ENCODE measurements around the gene SLC13A5. TPM values are rescaled to one million over a fixed set of nuclear protein-coding genes. Genes with fewer than 3 reads are reported as not detected.

The SLC13A5 gene
- total RNA-seq, 1 donor from 2014 or later, result not detected

GRCh38 chr17:6729531-6729930 lies 16.4 kb upstream of the SLC13A5 start:
- DNase-seq (ENCODE audit: low spot score), result no peak
- H3K27ac Mint-ChIP-seq, result no peak overlapping the region
- H3K4me3 Mint-ChIP-seq (ENCODE audit: low read depth), result no peak overlapping the region
- H3K36me3 Mint-ChIP-seq (ENCODE audit: low read depth), result no peaks in the 10 kb centered on the region
- no peaks in the 10 kb centered on the region for H3K4me1 Mint-ChIP-seq (ENCODE audit: low read depth)
- intact Hi-C loops (cut with micrococcal nuclease), result no loop called here
- H3K9me3 Mint-ChIP-seq, result no peaks in the 10 kb centered on the region
- H3K27me3 Mint-ChIP-seq (ENCODE audit: low read depth), result peaks cover 22% of the 10 kb centered on the region

DNA sequence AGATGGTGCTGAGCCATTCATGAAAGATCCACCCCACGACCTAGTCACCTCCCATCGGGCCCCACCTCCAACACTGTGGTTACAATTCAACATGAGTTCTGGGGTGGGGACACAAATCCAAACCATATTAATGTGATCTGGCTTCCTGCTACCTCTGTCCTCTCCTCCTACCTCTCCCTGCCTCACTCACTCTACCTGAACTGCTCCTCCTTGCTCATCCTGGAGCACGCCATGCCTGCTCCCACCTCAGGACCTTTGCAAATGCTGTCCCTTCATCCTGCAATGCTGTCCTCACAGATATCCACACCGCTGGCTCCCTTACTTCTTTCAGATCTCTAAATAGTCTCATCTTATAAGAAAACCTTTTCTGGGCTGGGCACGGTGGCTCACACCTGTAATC lies 10.8 kb upstream of the SLC13A5 start:
- Mint-ChIP-seq H3K4me1 (ENCODE audit: low read depth) (no peaks in the 10 kb centered on the region), H3K4me3 (ENCODE audit: low read depth) (no peak overlapping the region), H3K36me3 (ENCODE audit: low read depth) (no peaks in the 10 kb centered on the region), H3K27me3 (ENCODE audit: low read depth) (peaks cover 32% of the 10 kb centered on the region), H3K9me3 (no peaks in the 10 kb centered on the region), H3K27ac (no peak overlapping the region)
- no peak for DNase-seq (ENCODE audit: low spot score)
- intact Hi-C loops (cut with micrococcal nuclease), result no loop called here

GRCh38 chr17:6721744-6722143 lies 8.6 kb upstream of the SLC13A5 start:
- Mint-ChIP-seq H3K9me3 (no peaks in the 10 kb centered on the region), H3K36me3 (ENCODE audit: low read depth) (no peaks in the 10 kb centered on the region), H3K4me3 (ENCODE audit: low read depth) (no peak overlapping the region), H3K27me3 (ENCODE audit: low read depth) (peaks cover 33% of the 10 kb centered on the region), H3K4me1 (ENCODE audit: low read depth) (no peaks in the 10 kb centered on the region), H3K27ac (no peak overlapping the region)
- DNase-seq (ENCODE audit: low spot score), result no peak
- intact Hi-C loops (cut with micrococcal nuclease), result no loop called here

GRCh38 chr17:6716736-6717135 lies 3.6 kb upstream of the SLC13A5 start:
- intact Hi-C loops (cut with micrococcal nuclease), result no loop called here
- peaks cover 51% of the 10 kb centered on the region for H3K27me3 Mint-ChIP-seq (ENCODE audit: low read depth)
- H3K4me1 Mint-ChIP-seq (ENCODE audit: low read depth), result peaks cover 2% of the 10 kb centered on the region
- no peaks in the 10 kb centered on the region for H3K36me3 Mint-ChIP-seq (ENCODE audit: low read depth)
- no peak overlapping the region for H3K4me3 Mint-ChIP-seq (ENCODE audit: low read depth)
- no peaks in the 10 kb centered on the region for H3K9me3 Mint-ChIP-seq
- no peak for DNase-seq (ENCODE audit: low spot score)
- no peak overlapping the region for H3K27ac Mint-ChIP-seq

DNA sequence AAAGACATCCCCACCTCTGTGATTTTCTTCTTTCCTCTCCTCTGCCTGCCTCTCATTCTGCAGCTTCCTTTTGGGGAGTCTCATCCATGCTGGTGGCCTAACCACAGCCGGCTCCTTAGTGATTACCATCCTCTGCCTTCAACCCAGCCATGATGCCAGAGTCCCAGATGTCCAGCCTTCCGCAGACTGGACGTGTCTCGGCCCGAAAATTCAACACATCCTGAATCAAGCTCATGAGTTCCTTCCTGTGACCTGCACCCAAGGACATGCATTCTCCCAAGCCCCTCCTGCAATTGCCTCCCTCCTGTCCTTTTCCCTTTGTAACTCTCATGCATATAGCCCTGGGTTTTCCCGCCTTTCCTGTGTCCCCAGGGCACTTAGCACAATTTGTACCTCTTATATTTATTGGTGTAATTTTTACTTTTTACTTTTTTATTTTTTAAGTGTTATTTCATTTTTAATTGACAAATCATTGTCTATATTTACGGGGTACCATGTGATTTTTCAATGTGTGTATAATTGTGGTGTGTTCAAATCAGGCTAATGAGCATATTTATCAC lies 1.2 kb upstream of the SLC13A5 start:
- H3K36me3 Mint-ChIP-seq (ENCODE audit: low read depth), result no peaks in the 10 kb centered on the region
- H3K4me1 Mint-ChIP-seq (ENCODE audit: low read depth), result peaks cover 2% of the 10 kb centered on the region
- no peak overlapping the region for H3K4me3 Mint-ChIP-seq (ENCODE audit: low read depth)
- H3K27me3 Mint-ChIP-seq (ENCODE audit: low read depth), result peaks cover 55% of the 10 kb centered on the region
- no peak overlapping the region for H3K27ac Mint-ChIP-seq
- DNase-seq (ENCODE audit: low spot score), result no peak
- no peaks in the 10 kb centered on the region for H3K9me3 Mint-ChIP-seq
- intact Hi-C loops (cut with micrococcal nuclease), result no loop called here

GRCh38 chr17:6713918-6714271 lies 726 bp upstream of the SLC13A5 start:
- intact Hi-C loops (cut with micrococcal nuclease), result no loop called here
- Mint-ChIP-seq H3K4me3 (ENCODE audit: low read depth) (no peak overlapping the region), H3K27ac (no peak overlapping the region), H3K4me1 (ENCODE audit: low read depth) (peaks cover 2% of the 10 kb centered on the region), H3K27me3 (ENCODE audit: low read depth) (peaks cover 56% of the 10 kb centered on the region), H3K36me3 (ENCODE audit: low read depth) (no peaks in the 10 kb centered on the region), H3K9me3 (no peaks in the 10 kb centered on the region)
- DNase-seq (ENCODE audit: low spot score), result no peak

DNA sequence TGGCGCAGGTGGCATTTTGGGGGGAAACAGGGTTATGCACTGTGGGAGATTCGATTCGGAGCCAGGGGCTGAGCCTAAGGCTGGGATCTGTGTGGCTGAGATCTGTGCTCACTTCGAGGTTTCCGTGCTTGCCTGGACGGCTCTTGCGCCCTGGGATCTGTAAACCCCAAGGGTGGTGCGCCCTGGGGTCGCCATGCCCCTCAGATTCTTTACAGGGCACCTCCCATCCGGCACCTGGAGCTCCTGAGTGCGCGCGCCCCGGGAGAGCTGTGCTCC lies 377 bp downstream of the SLC13A5 start:
- Mint-ChIP-seq H3K27me3 (ENCODE audit: low read depth) (peaks cover 58% of the 10 kb centered on the region), H3K36me3 (ENCODE audit: low read depth) (no peaks in the 10 kb centered on the region), H3K4me3 (ENCODE audit: low read depth) (no peak overlapping the region), H3K27ac (no peak overlapping the region), H3K9me3 (no peaks in the 10 kb centered on the region), H3K4me1 (ENCODE audit: low read depth) (peaks cover 2% of the 10 kb centered on the region)
- DNase-seq (ENCODE audit: low spot score), result no peak
- intact Hi-C loops (cut with micrococcal nuclease), result no loop called here

DNA sequence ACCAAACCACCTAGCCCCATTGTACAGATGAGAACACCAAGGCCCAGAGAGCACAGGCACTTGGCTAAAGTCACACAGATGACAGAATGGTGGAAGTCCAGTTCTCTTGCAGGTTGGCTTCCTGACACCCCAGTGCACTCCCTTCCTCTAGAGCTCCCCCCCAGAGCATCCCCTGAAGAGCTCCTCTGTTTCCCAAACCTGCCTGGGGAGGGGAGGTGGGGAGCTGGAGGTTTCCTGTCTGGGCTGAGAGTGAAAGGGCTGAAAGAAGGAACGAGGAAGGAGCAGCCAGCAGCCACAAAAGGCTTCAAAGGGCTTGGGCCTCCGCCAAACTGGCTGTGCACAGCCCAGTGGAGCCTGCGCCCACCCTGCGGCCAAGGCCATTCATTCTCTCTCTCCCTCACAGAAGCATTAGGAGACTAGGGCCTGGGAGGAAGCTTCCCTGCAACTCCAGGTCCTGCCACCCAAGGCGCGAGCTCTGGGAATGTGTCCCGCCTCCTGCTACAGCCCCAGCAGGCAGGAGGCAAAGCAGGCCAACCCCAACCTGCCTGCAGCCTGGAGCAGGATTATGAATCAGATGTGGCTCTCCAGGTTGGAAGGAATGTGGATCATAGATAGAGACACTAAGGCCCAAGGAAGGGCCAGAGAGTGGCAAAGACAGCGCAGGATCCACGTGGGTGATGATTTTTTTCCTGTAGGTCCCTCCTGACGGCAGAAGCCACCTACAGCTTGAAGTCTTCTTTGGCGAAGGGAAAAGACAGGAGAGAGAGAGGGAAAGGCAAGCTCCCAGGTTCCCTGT lies 913 bp downstream of the SLC13A5 start:
- intact Hi-C loops (cut with micrococcal nuclease), result no loop called here

DNA sequence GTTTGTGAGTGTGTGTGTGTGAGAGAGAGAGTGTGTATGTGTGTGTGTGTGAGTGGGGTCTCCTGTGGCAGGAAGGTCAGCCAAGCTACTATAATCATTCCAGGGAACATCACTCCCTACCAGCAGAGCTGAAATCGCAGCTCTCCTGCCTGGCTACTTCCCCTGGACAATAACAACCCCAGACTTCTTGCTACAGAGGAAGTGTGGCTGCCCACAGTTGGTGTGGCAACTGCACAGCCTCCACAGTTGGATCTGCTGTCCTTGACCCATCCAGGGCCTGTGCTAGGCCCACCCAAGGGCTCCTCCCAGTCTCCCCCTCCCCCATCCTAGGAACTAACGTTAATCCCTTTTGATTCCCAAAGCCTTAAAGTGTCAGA lies 1.5 kb downstream of the SLC13A5 start:
- Mint-ChIP-seq H3K9me3 (no peaks in the 10 kb centered on the region), H3K27me3 (ENCODE audit: low read depth) (peaks cover 55% of the 10 kb centered on the region), H3K4me3 (ENCODE audit: low read depth) (no peak overlapping the region), H3K4me1 (ENCODE audit: low read depth) (peaks cover 2% of the 10 kb centered on the region), H3K27ac (no peak overlapping the region), H3K36me3 (ENCODE audit: low read depth) (no peaks in the 10 kb centered on the region)
- intact Hi-C loops (cut with micrococcal nuclease), result no loop called here
- DNase-seq (ENCODE audit: low spot score), result no peak

More for the DNA sequence above, 913 bp downstream of the SLC13A5 start:
- Mint-ChIP-seq H3K9me3 (no peaks in the 10 kb centered on the region), H3K4me3 (ENCODE audit: low read depth) (no peak overlapping the region), H3K4me1 (ENCODE audit: low read depth) (peaks cover 2% of the 10 kb centered on the region), H3K27me3 (ENCODE audit: low read depth) (peaks cover 57% of the 10 kb centered on the region), H3K36me3 (ENCODE audit: low read depth) (no peaks in the 10 kb centered on the region), H3K27ac (no peak overlapping the region)
- no peak for DNase-seq (ENCODE audit: low spot score)

DNA sequence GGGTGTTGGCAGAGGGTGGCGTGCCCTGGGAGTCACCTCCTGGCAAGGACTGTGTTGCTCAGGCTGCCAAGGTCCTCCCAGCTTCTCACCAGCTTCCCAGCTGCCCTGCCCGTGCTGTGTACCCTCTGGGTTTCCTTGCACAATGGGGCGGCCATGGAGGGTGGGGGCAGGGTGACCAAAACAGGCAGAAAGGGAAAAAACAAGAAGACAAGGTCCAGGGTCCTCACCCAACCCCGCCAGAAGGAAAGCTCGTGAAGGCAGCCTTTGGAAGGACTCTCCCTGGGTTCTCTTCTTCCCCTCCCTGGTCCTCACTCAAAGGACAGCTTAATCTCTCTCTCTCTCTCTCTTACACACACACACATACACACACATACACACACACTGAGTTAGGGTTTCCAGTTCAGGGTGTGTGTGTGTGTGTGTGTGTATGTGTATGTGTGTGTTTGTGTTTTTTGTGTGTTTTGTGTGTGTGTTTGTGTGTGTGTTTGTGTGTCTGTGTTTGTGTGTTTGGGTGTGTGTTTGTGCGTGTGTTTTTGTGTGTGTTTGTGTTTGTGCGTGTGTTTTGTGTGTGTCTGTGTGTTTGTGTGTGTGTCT lies 2.0 kb downstream of the SLC13A5 start:
- Mint-ChIP-seq H3K4me3 (ENCODE audit: low read depth) (no peak overlapping the region), H3K4me1 (ENCODE audit: low read depth) (peaks cover 2% of the 10 kb centered on the region), H3K27ac (no peak overlapping the region), H3K36me3 (ENCODE audit: low read depth) (no peaks in the 10 kb centered on the region), H3K9me3 (no peaks in the 10 kb centered on the region), H3K27me3 (ENCODE audit: low read depth) (peaks cover 52% of the 10 kb centered on the region)
- intact Hi-C loops (cut with micrococcal nuclease), result no loop called here
- DNase-seq (ENCODE audit: low spot score), result no peak

GRCh38 chr17:6710317-6710716 lies 2.9 kb downstream of the SLC13A5 start:
- Mint-ChIP-seq H3K36me3 (ENCODE audit: low read depth) (no peaks in the 10 kb centered on the region), H3K4me1 (ENCODE audit: low read depth) (peaks cover 2% of the 10 kb centered on the region), H3K27me3 (ENCODE audit: low read depth) (peaks cover 44% of the 10 kb centered on the region), H3K9me3 (no peaks in the 10 kb centered on the region), H3K27ac (no peak overlapping the region), H3K4me3 (ENCODE audit: low read depth) (no peak overlapping the region)
- no peak for DNase-seq (ENCODE audit: low spot score)
- intact Hi-C loops (cut with micrococcal nuclease), result no loop called here

- peaks cover 33% of the 10 kb centered on the region for H3K27me3 Mint-ChIP-seq (ENCODE audit: low read depth)
Observed at GRCh38 chr17:6708357-6708961, 4.7 kb downstream of the SLC13A5 start.

DNA sequence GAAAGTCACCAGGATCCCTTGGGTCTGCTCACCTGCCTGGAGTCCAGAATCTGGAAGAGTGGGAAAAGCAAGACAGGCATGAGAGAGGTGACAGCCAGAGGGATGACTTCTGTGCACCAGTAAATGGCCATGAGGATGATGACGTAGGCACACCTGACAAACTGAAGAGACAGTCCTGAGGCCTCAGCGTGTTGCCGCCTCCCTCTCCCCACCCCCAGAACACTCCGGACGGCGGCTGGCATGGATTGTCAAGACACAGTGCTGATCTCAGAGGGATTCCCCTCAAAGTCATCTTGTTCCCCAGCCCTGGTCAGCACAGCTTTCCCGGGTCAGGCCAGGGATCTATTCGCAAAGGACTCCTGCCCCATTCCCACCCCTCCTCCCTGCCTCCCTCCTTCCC lies 6.2 kb downstream of the SLC13A5 start:
- Mint-ChIP-seq H3K4me1 (ENCODE audit: low read depth) (no peaks in the 10 kb centered on the region), H3K27me3 (ENCODE audit: low read depth) (peaks cover 20% of the 10 kb centered on the region), H3K4me3 (ENCODE audit: low read depth) (no peak overlapping the region), H3K9me3 (no peaks in the 10 kb centered on the region), H3K27ac (no peak overlapping the region), H3K36me3 (ENCODE audit: low read depth) (no peaks in the 10 kb centered on the region)
- intact Hi-C loops (cut with micrococcal nuclease), result no loop called here
- DNase-seq (ENCODE audit: low spot score), result no peak

More at GRCh38 chr17:6708357-6708961, 4.7 kb downstream of the SLC13A5 start:
- Mint-ChIP-seq H3K36me3 (ENCODE audit: low read depth) (no peaks in the 10 kb centered on the region), H3K9me3 (no peaks in the 10 kb centered on the region), H3K4me3 (ENCODE audit: low read depth) (no peak overlapping the region), H3K4me1 (ENCODE audit: low read depth) (peaks cover 2% of the 10 kb centered on the region), H3K27ac (no peak overlapping the region)
- DNase-seq (ENCODE audit: low spot score), result no peak
- intact Hi-C loops (cut with micrococcal nuclease), result no loop called here
